H1 (cell line): ENCODE results near the gene FIGNL2. TPM values are rescaled to one million over a fixed set of nuclear protein-coding genes. Genes with fewer than 3 reads are reported as not detected.

Experiments
- CEBPB ChIP-seq: IDR thresholded peaks from 2 replicates; pipeline ENCODE4 v1.6.1; 2012; ENCODE audit warnings: low read depth, low read length
- CREB1 ChIP-seq: IDR thresholded peaks from 2 replicates; pipeline ENCODE4 v1.6.1; 2012; ENCODE audit warnings: inconsistent platforms
- CTBP2 ChIP-seq: IDR thresholded peaks from 2 replicates; pipeline ENCODE4 v1.7.0; 2011; ENCODE audit warnings: borderline replicate concordance, mild to moderate bottlenecking, moderate library complexity, mixed read lengths, low read length; ENCODE audit not compliant: insufficient read depth, insufficient read length
- EGR1 ChIP-seq: IDR thresholded peaks from 2 replicates; pipeline ENCODE4 v1.6.1; 2011; ENCODE audit warnings: low read depth, low read length, borderline replicate concordance
- EP300 ChIP-seq, 2 experiments: IDR thresholded peaks; 1 replicate in 1 of 2; 2 replicates in 1 of 2; pipeline ENCODE4 v1.6.1; 2011 to 2012; ENCODE audit warnings: low read depth in 2 of 2, low read length in 2 of 2, mild to moderate bottlenecking in 2 of 2, borderline replicate concordance in 1 of 2, inconsistent platforms in 1 of 2, moderate library complexity in 1 of 2
- EZH2 ChIP-seq: fragments of 200-600 bp; sonication (generic); IDR thresholded peaks from 2 replicates; pipeline ENCODE4 v1.7.1; 2012; ENCODE audit warnings: low read depth, mild to moderate bottlenecking, moderate library complexity, low read length, inconsistent platforms; ENCODE audit not compliant: severe bottlenecking
- GABPA ChIP-seq: IDR thresholded peaks from 2 replicates; pipeline ENCODE4 v1.6.1; 2011; ENCODE audit warnings: mild to moderate bottlenecking, low read length, moderate library complexity, borderline replicate concordance; ENCODE audit not compliant: insufficient read depth
- GTF2F1 ChIP-seq: IDR thresholded peaks from 2 replicates; pipeline ENCODE4 v1.6.1; 2012; ENCODE audit warnings: low read depth, low read length, improper control_type of control experiment, borderline replicate concordance
- HDAC2 ChIP-seq, 2 experiments: fragments of 300-600 bp in 1 of 2; sonication (generic) in 1 of 2; IDR thresholded peaks; 2 replicates each; pipeline ENCODE4 v1.6.1; 2011 to 2012; ENCODE audit warnings: low read depth in 2 of 2, low read length in 2 of 2, mild to moderate bottlenecking in 2 of 2, moderate library complexity in 2 of 2, borderline replicate concordance in 1 of 2, inconsistent platforms in 1 of 2
- NANOG ChIP-seq: IDR thresholded peaks from 2 replicates; pipeline ENCODE4 v1.6.1; 2011; ENCODE audit warnings: low read length, low read depth, mild to moderate bottlenecking, inconsistent platforms; ENCODE audit not compliant: insufficient read depth, poor library complexity, severe bottlenecking
- PHF8 ChIP-seq: fragments of 200-600 bp; sonication (generic); conservative IDR thresholded peaks from 2 replicates; pipeline ENCODE4 v1.7.1; 2012; ENCODE audit warnings: low read depth, mild to moderate bottlenecking, inconsistent platforms, low read length, moderate library complexity
- POLR2A ChIP-seq, 2 experiments: IDR thresholded peaks; 1 replicate in 1 of 2; 2 replicates in 1 of 2; pipeline ENCODE4 v1.6.1; 2011; ENCODE audit warnings: low read depth in 2 of 2, low read length in 2 of 2, mild to moderate bottlenecking in 2 of 2; ENCODE audit errors: control extremely low read depth in 1 of 2
- POU5F1 ChIP-seq: IDR thresholded peaks from 2 replicates; pipeline ENCODE4 v1.6.1; 2011; ENCODE audit warnings: low read depth, mild to moderate bottlenecking, low read length, moderate library complexity
- RBBP5 ChIP-seq: IDR thresholded peaks from 2 replicates; pipeline ENCODE4 v1.7.1; 2012; ENCODE audit warnings: low read depth, mild to moderate bottlenecking, inconsistent platforms, low read length, moderate library complexity, borderline replicate concordance
- SAP30 ChIP-seq: fragments of 300-600 bp; sonication (generic); IDR thresholded peaks from 2 replicates; pipeline ENCODE4 v1.7.1; 2012; ENCODE audit warnings: low read length, moderate library complexity, mild to moderate bottlenecking, inconsistent platforms; ENCODE audit not compliant: insufficient read depth, insufficient replicate concordance
- SIN3A ChIP-seq, 2 experiments: IDR thresholded peaks in 1 of 2; conservative IDR thresholded peaks in 1 of 2; 2 replicates each; pipeline ENCODE4 v1.6.1; 2011 to 2012; ENCODE audit warnings: low read length in 2 of 2, improper control_type of control experiment in 1 of 2, low read depth in 1 of 2, mild to moderate bottlenecking in 1 of 2
- SIRT6 ChIP-seq: IDR thresholded peaks from one replicate; pipeline ENCODE4 v1.7.1; 2012; ENCODE audit warnings: low read length, inconsistent platforms
- SP1 ChIP-seq: IDR thresholded peaks from 2 replicates; pipeline ENCODE4 v1.6.1; 2011; ENCODE audit warnings: low read depth, low read length
- TAF7 ChIP-seq: optimal IDR thresholded peaks from 2 replicates; pipeline ENCODE3; 2011; ENCODE audit warnings: low read depth, mild to moderate bottlenecking, inconsistent platforms, low read length, moderate library complexity, borderline replicate concordance
- TBP ChIP-seq: IDR thresholded peaks from 2 replicates; pipeline ENCODE4 v1.6.1; 2011; ENCODE audit warnings: low read depth, low read length, improper control_type of control experiment
- polyA plus RNA-seq, 7 experiments: library from polyadenylated mRNA; depleted of rRNA in 3 of 7; stranded (reverse) in 5 of 7; unstranded in 2 of 7; fragments of >200 nt in 5 of 7; fragments of 200-250 nt in 2 of 7; gene quantifications; 1 replicate in 5 of 7; 2 replicates in 1 of 7; 4 replicates in 1 of 7; pipeline versions ENCODE4 v1.2.1 to v1.2.3, GENCODE V29; 2011 to 2013; ENCODE audit warnings: missing spikeins in 2 of 7, mixed read lengths in 2 of 7
- total RNA-seq: library from RNA; stranded (reverse); fragmentation: NEBNext Ultra II Directional; extraction: Animal tissue kit (Norgen Biotek cat#: 25700); gene quantifications from 2 replicates; pipeline ENCODE4 v1.2.1, GENCODE V29; 2021
- TF ChIP-seq, protein P1 (sequence below): IDR thresholded peaks from 2 replicates; pipeline ENCODE4 v1.6.1; 2011; ENCODE audit warnings: low read length, improper control_type of control experiment

FIGNL2 gene
- total and polyA plus RNA-seq, 2 of the 8 experiments (the other 6 are each of a cell fraction or from before 2014, with no cell fraction given): 6.5 to 7.1 TPM

DNA sequence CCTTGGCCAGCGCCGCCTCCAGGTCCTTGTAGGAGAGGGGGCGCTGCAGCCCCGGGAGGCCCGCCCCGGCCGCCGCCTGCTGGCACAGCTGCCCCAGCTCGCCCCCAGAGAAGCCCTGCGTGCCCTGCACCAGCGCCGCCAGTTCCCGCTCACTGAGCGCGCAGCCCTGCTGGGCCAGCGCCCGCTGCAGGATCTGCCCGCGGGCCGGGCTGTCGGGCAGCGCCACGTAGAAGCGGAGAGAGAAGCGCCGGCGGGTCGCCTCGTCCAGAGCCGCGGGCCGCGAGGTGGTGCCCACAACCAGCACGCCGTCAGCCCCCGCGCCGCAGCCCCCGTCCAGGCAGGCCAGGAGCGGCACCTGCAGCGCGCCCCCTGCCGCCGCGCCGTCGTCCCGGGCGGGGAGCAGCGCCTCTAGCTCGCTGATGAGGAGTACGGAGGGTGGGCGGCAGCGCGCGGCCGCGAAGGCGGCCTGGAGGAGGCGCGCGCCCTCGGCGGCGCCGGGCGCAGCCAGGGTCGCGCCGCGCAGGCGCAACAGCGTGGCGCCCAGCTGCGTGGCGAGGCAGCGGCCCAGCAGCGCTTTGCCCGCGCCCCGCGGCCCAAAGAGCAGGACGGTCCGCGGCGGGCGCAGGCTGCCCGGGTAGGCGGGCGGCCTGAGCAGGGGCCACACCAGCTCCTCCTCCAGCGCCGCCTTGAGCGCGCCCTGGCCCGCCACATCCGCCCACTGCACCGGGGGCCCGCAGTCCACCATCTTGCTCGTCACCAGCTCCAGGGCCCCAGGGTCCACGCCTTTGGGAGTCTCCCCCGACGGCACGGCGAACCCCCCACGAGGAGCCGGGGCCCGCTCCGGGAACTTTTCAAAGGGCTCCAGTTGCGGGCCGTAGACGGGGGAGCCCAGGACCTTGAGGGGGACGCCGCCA is 27.7 kb downstream of the FIGNL2 start (continued):
- TF ChIP-seq EP300 (IDR thresholded peaks at IDR 0.05; ENCODE audit: borderline replicate concordance in 1 of 2, low read depth in 2 of 2, low read length in 2 of 2) (no peak), GTF2F1 (no peak), CEBPB (no peak), CREB1 (0 out of 2 replicates have a peak, but pooled peaks have one; percentile 18), PHF8 (peak; percentile 48), SIRT6 (no peak), NANOG (no peak), HDAC2 (IDR thresholded peaks at IDR 0.05; ENCODE audit: borderline replicate concordance in 1 of 2, low read depth in 2 of 2, low read length in 2 of 2) (peak in 1 of 2 experiments; percentile 77; a peak in 2 of 4 replicates), SAP30 (no peak), EGR1 (no peak; the same call in 1 of the 2 replicates), EZH2 (peak; percentile 46), SP1 (no peak), SIN3A (conservative IDR thresholded peaks at IDR 0.05 in 1 of 2, IDR thresholded peaks at IDR 0.05 in 1 of 2; ENCODE audit: low read depth in 1 of 2, low read length in 2 of 2) (peak in 1 of 2 experiments; percentile 14; a peak in 1 of 4 replicates), RBBP5 (peak; percentile 73; the same call in 1 of the 2 replicates), CTBP2 (no peak), TAF7 (peak; percentile 35), GABPA (no peak), POU5F1 (no peak), TBP (no peak), POLR2A (IDR thresholded peaks at IDR 0.05; ENCODE audit: control extremely low read depth in 1 of 2, low read depth in 2 of 2, low read length in 2 of 2) (peak; percentile 35 to 70; a peak in 2 of 3 replicates)
- TF ChIP-seq, protein P1, sequence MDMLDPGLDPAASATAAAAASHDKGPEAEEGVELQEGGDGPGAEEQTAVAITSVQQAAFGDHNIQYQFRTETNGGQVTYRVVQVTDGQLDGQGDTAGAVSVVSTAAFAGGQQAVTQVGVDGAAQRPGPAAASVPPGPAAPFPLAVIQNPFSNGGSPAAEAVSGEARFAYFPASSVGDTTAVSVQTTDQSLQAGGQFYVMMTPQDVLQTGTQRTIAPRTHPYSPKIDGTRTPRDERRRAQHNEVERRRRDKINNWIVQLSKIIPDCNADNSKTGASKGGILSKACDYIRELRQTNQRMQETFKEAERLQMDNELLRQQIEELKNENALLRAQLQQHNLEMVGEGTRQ: no peak
